Nephron progenitor cell (in vitro differentiated cells): ENCODE data around the gene SLC12A8.

Experiments
- DNase-seq: peaks from one replicate; pipeline ENCODE4 v3.0.0; 2021
- H3K27ac Mint-ChIP-seq: 2 replicates; pipeline ENCODE4 v1.8.0; 2021; ENCODE audit warnings: mild to moderate bottlenecking, moderate library complexity, mixed read lengths
- H3K27me3 Mint-ChIP-seq: 2 replicates; pipeline ENCODE4 v1.8.0; 2021; ENCODE audit warnings: mild to moderate bottlenecking, low read depth, mixed read lengths; ENCODE audit not compliant: poor library complexity
- H3K36me3 Mint-ChIP-seq: 2 replicates; pipeline ENCODE4 v1.8.0; 2021; ENCODE audit warnings: low read depth, mixed read lengths
- H3K4me1 Mint-ChIP-seq: 2 replicates; pipeline ENCODE4 v1.8.0; 2021; ENCODE audit warnings: mixed read lengths
- H3K4me3 Mint-ChIP-seq: 2 replicates; pipeline ENCODE4 v1.8.0; 2021; ENCODE audit warnings: mild to moderate bottlenecking, moderate library complexity, mixed read lengths
- H3K9me3 Mint-ChIP-seq: 2 replicates; pipeline ENCODE4 v1.8.0; 2021; ENCODE audit warnings: mild to moderate bottlenecking, moderate library complexity, mixed read lengths
- TF ChIP-seq, protein P1 (sequence below): fragments of 200-600 bp; sonication (generic); IDR thresholded peaks from 2 replicates; pipeline ENCODE4 v1.5.0; 2021; ENCODE audit warnings: antibody characterized with exemption

SLC12A8 gene

DNA sequence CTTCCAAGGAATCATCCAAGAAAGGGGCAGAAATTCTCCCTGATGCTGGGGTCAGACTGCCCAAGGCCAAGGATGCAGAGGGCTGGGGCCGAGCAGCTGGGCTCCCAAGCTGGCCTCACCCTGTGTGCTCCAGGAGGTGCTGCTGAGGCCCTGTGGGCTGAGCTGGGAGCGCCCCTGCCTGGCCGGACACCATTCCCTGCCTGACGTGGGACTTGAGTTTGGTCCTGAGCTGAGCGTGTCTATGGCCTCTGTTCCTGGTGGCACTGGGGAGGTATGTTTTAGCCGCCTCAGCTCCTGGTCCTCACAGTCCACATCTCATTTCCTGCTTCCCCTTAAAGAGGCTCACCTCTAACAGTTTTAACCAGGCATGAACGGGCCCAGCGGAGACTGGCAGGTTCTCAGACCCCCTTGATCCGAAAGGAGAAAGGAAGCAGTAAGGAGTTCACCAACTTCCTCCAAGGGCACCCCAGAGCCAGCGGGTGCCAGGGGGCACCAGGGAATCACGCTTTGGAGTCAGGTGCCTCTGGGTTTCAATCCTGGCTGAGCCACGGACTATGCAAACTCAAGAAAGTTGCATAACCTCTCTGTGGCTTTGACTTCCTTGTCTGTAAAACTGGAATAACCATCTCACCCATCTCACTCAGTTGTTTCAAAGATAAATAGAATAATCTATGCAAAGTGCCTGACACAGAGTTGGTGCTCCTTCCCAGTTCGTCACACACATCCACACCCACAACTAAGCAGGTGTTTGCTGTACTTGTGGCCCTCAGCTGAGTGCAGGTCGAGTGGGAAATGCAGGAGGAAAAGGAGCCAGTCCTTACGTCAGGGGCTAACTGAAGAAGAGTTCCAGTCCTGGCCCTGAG lies 48.6 kb downstream of the SLC12A8 start:
- H3K27me3 Mint-ChIP-seq = peaks cover 7% of the 10 kb centered on the region
- H3K9me3 Mint-ChIP-seq = no peaks in the 10 kb centered on the region
- H3K4me3 Mint-ChIP-seq = no peak overlapping the region
- H3K36me3 Mint-ChIP-seq = no peaks in the 10 kb centered on the region
- H3K4me1 Mint-ChIP-seq = peaks cover 30% of the 10 kb centered on the region
- no peak overlapping the region for H3K27ac Mint-ChIP-seq
- DNase-seq = no peak
- TF ChIP-seq, protein P1, sequence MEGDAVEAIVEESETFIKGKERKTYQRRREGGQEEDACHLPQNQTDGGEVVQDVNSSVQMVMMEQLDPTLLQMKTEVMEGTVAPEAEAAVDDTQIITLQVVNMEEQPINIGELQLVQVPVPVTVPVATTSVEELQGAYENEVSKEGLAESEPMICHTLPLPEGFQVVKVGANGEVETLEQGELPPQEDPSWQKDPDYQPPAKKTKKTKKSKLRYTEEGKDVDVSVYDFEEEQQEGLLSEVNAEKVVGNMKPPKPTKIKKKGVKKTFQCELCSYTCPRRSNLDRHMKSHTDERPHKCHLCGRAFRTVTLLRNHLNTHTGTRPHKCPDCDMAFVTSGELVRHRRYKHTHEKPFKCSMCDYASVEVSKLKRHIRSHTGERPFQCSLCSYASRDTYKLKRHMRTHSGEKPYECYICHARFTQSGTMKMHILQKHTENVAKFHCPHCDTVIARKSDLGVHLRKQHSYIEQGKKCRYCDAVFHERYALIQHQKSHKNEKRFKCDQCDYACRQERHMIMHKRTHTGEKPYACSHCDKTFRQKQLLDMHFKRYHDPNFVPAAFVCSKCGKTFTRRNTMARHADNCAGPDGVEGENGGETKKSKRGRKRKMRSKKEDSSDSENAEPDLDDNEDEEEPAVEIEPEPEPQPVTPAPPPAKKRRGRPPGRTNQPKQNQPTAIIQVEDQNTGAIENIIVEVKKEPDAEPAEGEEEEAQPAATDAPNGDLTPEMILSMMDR = no peak

GRCh38 chr3:125161607-125162219 lies 50.8 kb downstream of the SLC12A8 start:
- H3K36me3 Mint-ChIP-seq = no peaks in the 10 kb centered on the region

DNA sequence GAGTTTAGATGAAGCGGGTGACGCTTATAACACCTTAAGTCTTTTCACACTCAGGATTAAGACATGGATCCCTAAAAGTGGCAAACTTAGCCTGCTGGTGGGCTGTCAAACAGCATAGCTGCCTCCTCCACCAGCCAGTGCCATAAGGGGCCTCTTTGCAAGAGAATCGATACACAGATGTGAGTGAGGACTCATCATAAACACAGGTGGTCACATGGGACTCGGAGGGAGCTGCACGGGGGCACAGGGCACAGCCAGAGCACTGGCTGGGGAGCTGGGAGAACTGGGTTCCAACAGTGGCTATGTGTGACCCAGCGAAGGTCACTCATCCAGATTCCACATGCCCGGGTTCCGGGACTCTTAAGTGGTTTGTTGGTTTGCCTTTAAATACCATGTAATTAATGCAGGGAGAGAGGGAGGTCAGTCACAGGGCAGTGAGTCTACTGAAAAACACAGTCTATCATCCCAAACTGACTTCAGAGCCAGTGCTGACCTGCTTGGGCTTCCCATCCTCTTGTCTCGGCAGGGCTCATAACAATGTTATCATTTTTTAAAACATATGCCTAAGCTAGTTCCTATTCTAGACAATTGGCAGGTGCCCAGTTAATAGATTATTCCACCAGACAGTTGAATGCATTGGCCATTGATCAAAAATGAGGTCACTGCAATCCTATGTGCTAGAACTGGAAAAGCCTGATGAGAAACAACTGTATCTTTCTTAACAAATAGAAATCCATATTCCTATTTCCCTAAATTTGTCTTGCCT lies 51.8 kb downstream of the SLC12A8 start:
- H3K4me3 Mint-ChIP-seq = no peak overlapping the region
- peaks cover 3% of the 10 kb centered on the region for H3K27me3 Mint-ChIP-seq
- no peak overlapping the region for H3K27ac Mint-ChIP-seq
- DNase-seq = no peak
- no peaks in the 10 kb centered on the region for H3K9me3 Mint-ChIP-seq
- TF ChIP-seq, protein P1 = no peak
- H3K4me1 Mint-ChIP-seq = peaks cover 21% of the 10 kb centered on the region
- no peaks in the 10 kb centered on the region for H3K36me3 Mint-ChIP-seq

More at GRCh38 chr3:125161607-125162219, 50.8 kb downstream of the SLC12A8 start:
- H3K4me3 Mint-ChIP-seq = no peak overlapping the region
- DNase-seq = no peak
- TF ChIP-seq, protein P1 = no peak
- peaks cover 30% of the 10 kb centered on the region for H3K4me1 Mint-ChIP-seq
- H3K9me3 Mint-ChIP-seq = no peaks in the 10 kb centered on the region
- H3K27me3 Mint-ChIP-seq = peaks cover 7% of the 10 kb centered on the region
- no peak overlapping the region for H3K27ac Mint-ChIP-seq

DNA sequence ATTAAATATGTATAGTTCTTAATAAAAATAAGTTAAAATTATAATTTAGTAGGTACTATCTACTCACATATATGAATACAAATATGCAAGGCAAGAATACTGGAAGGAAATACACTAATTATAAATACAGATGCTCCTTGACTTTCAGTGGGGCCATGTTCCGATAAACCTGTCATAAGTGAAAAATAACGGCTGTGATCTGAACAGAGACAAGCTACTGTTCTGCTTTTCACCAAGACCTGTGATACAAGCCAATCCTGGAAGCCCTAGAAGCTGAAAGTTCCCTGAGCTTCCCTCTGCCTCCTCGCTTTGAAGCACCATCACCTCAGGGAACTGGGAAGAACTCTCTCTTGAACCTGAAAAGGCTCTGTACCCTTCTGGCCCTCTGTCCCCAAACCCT lies 55.4 kb downstream of the SLC12A8 start:
- TF ChIP-seq, protein P1 = no peak
- Mint-ChIP-seq H3K4me3 (no peak overlapping the region), H3K27me3 (peaks cover 3% of the 10 kb centered on the region), H3K36me3 (no peaks in the 10 kb centered on the region), H3K9me3 (no peaks in the 10 kb centered on the region), H3K27ac (no peak overlapping the region), H3K4me1 (peaks cover 36% of the 10 kb centered on the region)
- DNase-seq = no peak

- TF ChIP-seq, protein P1 = no peak
- Mint-ChIP-seq H3K4me3 (no peak overlapping the region), H3K27me3 (peaks cover 3% of the 10 kb centered on the region), H3K36me3 (no peaks in the 10 kb centered on the region), H3K27ac (no peak overlapping the region), H3K9me3 (no peaks in the 10 kb centered on the region), H3K4me1 (peaks cover 34% of the 10 kb centered on the region)
- DNase-seq = no peak
These were observed 56.1 kb downstream of the SLC12A8 start for GRCh38 chr3:125156456-125156855.
